ENCODE measurements around the gene DCAF12.

- TF ChIP-seq, protein P1, sequence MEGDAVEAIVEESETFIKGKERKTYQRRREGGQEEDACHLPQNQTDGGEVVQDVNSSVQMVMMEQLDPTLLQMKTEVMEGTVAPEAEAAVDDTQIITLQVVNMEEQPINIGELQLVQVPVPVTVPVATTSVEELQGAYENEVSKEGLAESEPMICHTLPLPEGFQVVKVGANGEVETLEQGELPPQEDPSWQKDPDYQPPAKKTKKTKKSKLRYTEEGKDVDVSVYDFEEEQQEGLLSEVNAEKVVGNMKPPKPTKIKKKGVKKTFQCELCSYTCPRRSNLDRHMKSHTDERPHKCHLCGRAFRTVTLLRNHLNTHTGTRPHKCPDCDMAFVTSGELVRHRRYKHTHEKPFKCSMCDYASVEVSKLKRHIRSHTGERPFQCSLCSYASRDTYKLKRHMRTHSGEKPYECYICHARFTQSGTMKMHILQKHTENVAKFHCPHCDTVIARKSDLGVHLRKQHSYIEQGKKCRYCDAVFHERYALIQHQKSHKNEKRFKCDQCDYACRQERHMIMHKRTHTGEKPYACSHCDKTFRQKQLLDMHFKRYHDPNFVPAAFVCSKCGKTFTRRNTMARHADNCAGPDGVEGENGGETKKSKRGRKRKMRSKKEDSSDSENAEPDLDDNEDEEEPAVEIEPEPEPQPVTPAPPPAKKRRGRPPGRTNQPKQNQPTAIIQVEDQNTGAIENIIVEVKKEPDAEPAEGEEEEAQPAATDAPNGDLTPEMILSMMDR (IDR thresholded peaks at IDR 0.05; ENCODE audit: low read depth, low read length, missing input control): no peak
- TF ChIP-seq, protein P2, sequence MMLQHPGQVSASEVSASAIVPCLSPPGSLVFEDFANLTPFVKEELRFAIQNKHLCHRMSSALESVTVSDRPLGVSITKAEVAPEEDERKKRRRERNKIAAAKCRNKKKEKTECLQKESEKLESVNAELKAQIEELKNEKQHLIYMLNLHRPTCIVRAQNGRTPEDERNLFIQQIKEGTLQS (IDR thresholded peaks at IDR 0.05): no peak
- no peak for TF ChIP-seq TAF1 (conservative IDR thresholded peaks at IDR 0.05)
- TF ChIP-seq RAD21 (IDR thresholded peaks at IDR 0.05): no peak
- TF ChIP-seq, protein P3, sequence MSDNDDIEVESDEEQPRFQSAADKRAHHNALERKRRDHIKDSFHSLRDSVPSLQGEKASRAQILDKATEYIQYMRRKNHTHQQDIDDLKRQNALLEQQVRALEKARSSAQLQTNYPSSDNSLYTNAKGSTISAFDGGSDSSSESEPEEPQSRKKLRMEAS (IDR thresholded peaks at IDR 0.05): no peak
- TF ChIP-seq GABPA (IDR thresholded peaks at IDR 0.05 in 1 of 2, conservative IDR thresholded peaks at IDR 0.05 in 1 of 2): no peak
- TF ChIP-seq RXRA (IDR thresholded peaks at IDR 0.05): no peak
- TF ChIP-seq HNF4G (IDR thresholded peaks at IDR 0.05): no peak
- TF ChIP-seq, protein P4, sequence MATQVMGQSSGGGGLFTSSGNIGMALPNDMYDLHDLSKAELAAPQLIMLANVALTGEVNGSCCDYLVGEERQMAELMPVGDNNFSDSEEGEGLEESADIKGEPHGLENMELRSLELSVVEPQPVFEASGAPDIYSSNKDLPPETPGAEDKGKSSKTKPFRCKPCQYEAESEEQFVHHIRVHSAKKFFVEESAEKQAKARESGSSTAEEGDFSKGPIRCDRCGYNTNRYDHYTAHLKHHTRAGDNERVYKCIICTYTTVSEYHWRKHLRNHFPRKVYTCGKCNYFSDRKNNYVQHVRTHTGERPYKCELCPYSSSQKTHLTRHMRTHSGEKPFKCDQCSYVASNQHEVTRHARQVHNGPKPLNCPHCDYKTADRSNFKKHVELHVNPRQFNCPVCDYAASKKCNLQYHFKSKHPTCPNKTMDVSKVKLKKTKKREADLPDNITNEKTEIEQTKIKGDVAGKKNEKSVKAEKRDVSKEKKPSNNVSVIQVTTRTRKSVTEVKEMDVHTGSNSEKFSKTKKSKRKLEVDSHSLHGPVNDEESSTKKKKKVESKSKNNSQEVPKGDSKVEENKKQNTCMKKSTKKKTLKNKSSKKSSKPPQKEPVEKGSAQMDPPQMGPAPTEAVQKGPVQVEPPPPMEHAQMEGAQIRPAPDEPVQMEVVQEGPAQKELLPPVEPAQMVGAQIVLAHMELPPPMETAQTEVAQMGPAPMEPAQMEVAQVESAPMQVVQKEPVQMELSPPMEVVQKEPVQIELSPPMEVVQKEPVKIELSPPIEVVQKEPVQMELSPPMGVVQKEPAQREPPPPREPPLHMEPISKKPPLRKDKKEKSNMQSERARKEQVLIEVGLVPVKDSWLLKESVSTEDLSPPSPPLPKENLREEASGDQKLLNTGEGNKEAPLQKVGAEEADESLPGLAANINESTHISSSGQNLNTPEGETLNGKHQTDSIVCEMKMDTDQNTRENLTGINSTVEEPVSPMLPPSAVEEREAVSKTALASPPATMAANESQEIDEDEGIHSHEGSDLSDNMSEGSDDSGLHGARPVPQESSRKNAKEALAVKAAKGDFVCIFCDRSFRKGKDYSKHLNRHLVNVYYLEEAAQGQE (IDR thresholded peaks at IDR 0.05): no peak
- TF ChIP-seq SP1 (IDR thresholded peaks at IDR 0.05): no peak
- TF ChIP-seq JUND (IDR thresholded peaks at IDR 0.05): no peak
- no peak for TF ChIP-seq YY1 (IDR thresholded peaks at IDR 0.05)
Observed at GRCh38 chr9:34140853-34141252, 14.4 kb upstream of the DCAF12 start.

Measured in liver (tissue), 3 donors.